Fibroblast of skin of back (primary cell): ENCODE results near the gene CSHL1.
"Not testable (repeated sequence)": the region's sequence is repeated elsewhere in the genome, so short reads cannot be mapped to it uniquely, and the experiment has no call there.

Source experiments
- DNase-seq: peaks from one replicate; pipeline ENCODE4 v3.0.0-alpha.2; 2013

The CSHL1 gene

GRCh38 chr17:63939884-63940283 is 28.8 kb upstream of the CSHL1 start:
- DNase-seq: no peak

- no peak for DNase-seq
Measured at GRCh38 chr17:63939401-63939800, 28.3 kb upstream of the CSHL1 start.

GRCh38 chr17:63937920-63938319 is 26.9 kb upstream of the CSHL1 start:
- no peak for DNase-seq

GRCh38 chr17:63937319-63937718 is 26.3 kb upstream of the CSHL1 start:
- no peak for DNase-seq

GRCh38 chr17:63934183-63935112 is 23.4 kb upstream of the CSHL1 start:
- DNase-seq: no peak

GRCh38 chr17:63933598-63933997 is 22.5 kb upstream of the CSHL1 start:
- DNase-seq: no peak

GRCh38 chr17:63932721-63933120 is 21.7 kb upstream of the CSHL1 start:
- DNase-seq: no peak

GRCh38 chr17:63931981-63932561 is 21.0 kb upstream of the CSHL1 start, which contains the start of gene CD79B:
TSS of gene CD79B (minus strand) at chr17:63932331. CDS start at chr17:63932261, 70 bp downstream.
- no peak for DNase-seq

- DNase-seq: no peak
Measured at GRCh38 chr17:63930951-63931575, 20.0 kb upstream of the CSHL1 start.

GRCh38 chr17:63929860-63930766 is 19.1 kb upstream of the CSHL1 start:
- no peak for DNase-seq

- no peak for DNase-seq
Measured at GRCh38 chr17:63928966-63929695, 18.1 kb upstream of the CSHL1 start.

- DNase-seq: no peak
Measured at GRCh38 chr17:63928172-63928666, 17.2 kb upstream of the CSHL1 start.

- DNase-seq: no peak
Measured at GRCh38 chr17:63927464-63928171, 16.6 kb upstream of the CSHL1 start.

GRCh38 chr17:63926164-63926563 is 15.1 kb upstream of the CSHL1 start:
- DNase-seq: no peak

- no peak for DNase-seq
Measured at GRCh38 chr17:63925615-63926014, 14.6 kb upstream of the CSHL1 start.

GRCh38 chr17:63922402-63922801 is 11.3 kb upstream of the CSHL1 start:
- DNase-seq: not testable (repeated sequence)

- not testable (repeated sequence) for DNase-seq
Measured at GRCh38 chr17:63920779-63921178, 9.7 kb upstream of the CSHL1 start.

- DNase-seq: not testable (repeated sequence)
Measured at GRCh38 chr17:63920050-63920449, 9.0 kb upstream of the CSHL1 start.

GRCh38 chr17:63919311-63919723 is 8.3 kb upstream of the CSHL1 start:
- peak; percentile 53 for DNase-seq

GRCh38 chr17:63918789-63919305 is 7.8 kb upstream of the CSHL1 start, which contains the start of gene GH1:
TSS of gene GH1 (minus strand) at chr17:63918839. CDS start at chr17:63918776, 63 bp downstream.
- not testable (repeated sequence) for DNase-seq
